ENCODE measurements around the gene TRIM24.

- no peak for TF ChIP-seq SALL2 (CRISPR knock-in tag; IDR thresholded peaks at IDR 0.05)
- TF ChIP-seq CTCF (CRISPR knock-in tag; IDR thresholded peaks at IDR 0.05): no peak
- no peak for TF ChIP-seq E2F1 (CRISPR knock-in tag; IDR thresholded peaks at IDR 0.05)
- TF ChIP-seq TBP (CRISPR knock-in tag; IDR thresholded peaks at IDR 0.05): no peak
- TF ChIP-seq USF2 (IDR thresholded peaks at IDR 0.05; ENCODE audit: low read depth, low read length): no peak
- TF ChIP-seq USF2 (CRISPR knock-in tag; IDR thresholded peaks at IDR 0.05; ENCODE audit: borderline replicate concordance): no peak
- TF ChIP-seq EP300 (IDR thresholded peaks at IDR 0.05; ENCODE audit: low read depth in 2 of 2, low read length in 2 of 2): no peak
- no peak for TF ChIP-seq EP300 (CRISPR knock-in tag; IDR thresholded peaks at IDR 0.05; ENCODE audit: borderline replicate concordance)
- no peak for TF ChIP-seq POLR2A (IDR thresholded peaks at IDR 0.05; ENCODE audit: insufficient read depth in 1 of 2, low read depth in 2 of 2, low read length in 2 of 2)
- no peak for TF ChIP-seq KMT2A (CRISPR knock-in tag; IDR thresholded peaks at IDR 0.05)
- TF ChIP-seq ZBTB14 (CRISPR knock-in tag; IDR thresholded peaks at IDR 0.05): no peak
- TF ChIP-seq ZNF615 (CRISPR knock-in tag; IDR thresholded peaks at IDR 0.05; ENCODE audit: borderline replicate concordance): no peak
- TF ChIP-seq NR3C1 (CRISPR knock-in tag; IDR thresholded peaks at IDR 0.05): no peak
- no peak for TF ChIP-seq ZNF253 (CRISPR knock-in tag; IDR thresholded peaks at IDR 0.05; ENCODE audit: borderline replicate concordance)
These were observed 35.4 kb downstream of the TRIM24 start for GRCh38 chr7:138495485-138495884.
